ENCODE results near the gene PKD1L1.

The PKD1L1 gene

GRCh38 chr7:47915616-47915976 is 32.7 kb downstream of the PKD1L1 start:
- H3K27ac ChIP-seq, result no peak overlapping the region
- TF ChIP-seq CTCF (conservative IDR thresholded peaks at IDR 0.05), result no peak

GRCh38 chr7:47914717-47915615 is 33.3 kb downstream of the PKD1L1 start:
- H3K27ac ChIP-seq, result no peak overlapping the region
- no peak for TF ChIP-seq CTCF (conservative IDR thresholded peaks at IDR 0.05)

GRCh38 chr7:47912332-47912731 is 35.9 kb downstream of the PKD1L1 start:
- no peak for TF ChIP-seq CTCF (conservative IDR thresholded peaks at IDR 0.05)
- H3K27ac ChIP-seq, result no peak overlapping the region

- H3K27ac ChIP-seq, result no peak overlapping the region
- no peak for TF ChIP-seq CTCF (conservative IDR thresholded peaks at IDR 0.05)
These were observed 39.5 kb downstream of the PKD1L1 start for GRCh38 chr7:47908720-47909119.

GRCh38 chr7:47907981-47908616 is 40.2 kb downstream of the PKD1L1 start:
- no peak for TF ChIP-seq CTCF (conservative IDR thresholded peaks at IDR 0.05)
- H3K27ac ChIP-seq, result no peak overlapping the region

GRCh38 chr7:47906883-47907282 is 41.4 kb downstream of the PKD1L1 start:
- TF ChIP-seq CTCF (conservative IDR thresholded peaks at IDR 0.05), result no peak
- peak overlapping the region; percentile 51 for H3K27ac ChIP-seq

GRCh38 chr7:47905076-47905920 is 43.0 kb downstream of the PKD1L1 start:
- TF ChIP-seq CTCF (conservative IDR thresholded peaks at IDR 0.05), result no peak
- no peak overlapping the region for H3K27ac ChIP-seq

Data from VCaP (cell line).